PC-9 (cell line): ENCODE results near the gene GTF2H2C. TPM values are rescaled to one million over a fixed set of nuclear protein-coding genes. Genes with fewer than 3 reads are reported as not detected.

Source experiments
- BruUV-seq: library from RNA; stranded (reverse); fragments of 400-500 nt; replicated peaks from 2 replicates; lab custom pipeline; 2021; lab: Mats Ljungman, UMichigan
- CTCF ChIA-PET: fragments of 300-600 bp; sonication (Branson Sonifier 250); formaldehyde crosslinking; loops from one replicate; lab custom pipeline; 2022; ENCODE audit warnings: antibody characterized with exemption; lab: Charles Lee
- POLR2A ChIA-PET: fragments of 300-600 bp; sonication (Branson Sonifier 250); formaldehyde crosslinking; loops from one replicate; lab custom pipeline; 2022; ENCODE audit warnings: antibody characterized with exemption; ENCODE audit not compliant: unreplicated experiment; lab: Charles Lee
- DNase-seq, 2 experiments: peaks; one replicate each; pipeline versions ENCODE4 v3.0.0 to v3.0.0-alpha.2; 2015 to 2022; ENCODE audit warnings: mixed read lengths in 1 of 2
- H2AFZ ChIP-seq: fragments of 200-600 bp; sonication (generic); 2 replicates; pipeline ENCODE4 v1.8.1; 2017; ENCODE audit warnings: antibody characterized with exemption
- H3F3A ChIP-seq: fragments of 200-600 bp; sonication (generic); 2 replicates; pipeline ENCODE4 v1.8.1; 2017; ENCODE audit warnings: antibody characterized with exemption, mild to moderate bottlenecking, low read depth; ENCODE audit not compliant: insufficient read depth
- H3K27ac ChIP-seq: fragments of 200-600 bp; sonication (generic); 2 replicates; pipeline ENCODE4 v1.6.1; 2016; ENCODE audit warnings: mixed run types
- H3K27me3 ChIP-seq: fragments of 200-600 bp; sonication (generic); 2 replicates; pipeline ENCODE4 v1.6.1; 2016; ENCODE audit warnings: low read depth, mixed run types; ENCODE audit not compliant: insufficient read depth
- H3K36me3 ChIP-seq: fragments of 200-600 bp; sonication (generic); 2 replicates; pipeline ENCODE4 v1.6.1; 2016; ENCODE audit warnings: low read depth, mixed run types
- H3K4me1 ChIP-seq: fragments of 200-600 bp; sonication (generic); replicated peaks from 2 replicates; pipeline ENCODE4 v1.6.1; 2016; ENCODE audit warnings: mixed run types; ENCODE audit not compliant: insufficient read depth
- H3K4me2 ChIP-seq: fragments of 200-600 bp; sonication (generic); 2 replicates; pipeline ENCODE4 v1.6.1; 2017; ENCODE audit warnings: mixed run types
- H3K4me3 ChIP-seq: fragments of 200-600 bp; sonication (generic); 2 replicates; pipeline ENCODE4 v1.6.1; 2016; ENCODE audit warnings: mixed run types
- H3K79me2 ChIP-seq: fragments of 200-600 bp; sonication (generic); 2 replicates; pipeline ENCODE4 v1.6.1; 2017; ENCODE audit warnings: low read depth, mixed run types
- H3K9me2 ChIP-seq: fragments of 200-600 bp; sonication (generic); 2 replicates; pipeline ENCODE4 v1.8.1; 2017; ENCODE audit warnings: mild to moderate bottlenecking; ENCODE audit not compliant: insufficient read depth
- H3K9me3 ChIP-seq: fragments of 200-600 bp; sonication (generic); 2 replicates; pipeline ENCODE4 v1.8.1; 2016; ENCODE audit warnings: low read depth; ENCODE audit not compliant: insufficient read depth
- H4K20me1 ChIP-seq: fragments of 200-600 bp; sonication (generic); 2 replicates; pipeline ENCODE4 v1.8.1; 2017; ENCODE audit not compliant: insufficient read depth
- CTCF ChIP-seq: fragments of 200-600 bp; sonication (generic); conservative IDR thresholded peaks from 2 replicates; pipeline ENCODE4 v1.6.1; 2017; ENCODE audit warnings: mixed run types, antibody characterized with exemption, mild to moderate bottlenecking, moderate library complexity
- EZH2 ChIP-seq: fragments of 200-600 bp; sonication (generic); IDR thresholded peaks from 2 replicates; pipeline ENCODE4 v1.8.0; 2017; ENCODE audit warnings: antibody characterized with exemption, low read depth
- intact Hi-C: fragments of 100-400 bp; cut with micrococcal nuclease; formaldehyde crosslinking; loops from one replicate; pipeline ENCODE4 v1.10.0; 2022; ENCODE audit not compliant: unreplicated experiment
- total RNA-seq: library from RNA; stranded (reverse); gene quantifications from 2 replicates; pipeline ENCODE4 v1.2.3, GENCODE V29; 2021

GTF2H2C gene
- total RNA-seq, 1 experiment from 2014 or later, result 24.7 TPM

DNA sequence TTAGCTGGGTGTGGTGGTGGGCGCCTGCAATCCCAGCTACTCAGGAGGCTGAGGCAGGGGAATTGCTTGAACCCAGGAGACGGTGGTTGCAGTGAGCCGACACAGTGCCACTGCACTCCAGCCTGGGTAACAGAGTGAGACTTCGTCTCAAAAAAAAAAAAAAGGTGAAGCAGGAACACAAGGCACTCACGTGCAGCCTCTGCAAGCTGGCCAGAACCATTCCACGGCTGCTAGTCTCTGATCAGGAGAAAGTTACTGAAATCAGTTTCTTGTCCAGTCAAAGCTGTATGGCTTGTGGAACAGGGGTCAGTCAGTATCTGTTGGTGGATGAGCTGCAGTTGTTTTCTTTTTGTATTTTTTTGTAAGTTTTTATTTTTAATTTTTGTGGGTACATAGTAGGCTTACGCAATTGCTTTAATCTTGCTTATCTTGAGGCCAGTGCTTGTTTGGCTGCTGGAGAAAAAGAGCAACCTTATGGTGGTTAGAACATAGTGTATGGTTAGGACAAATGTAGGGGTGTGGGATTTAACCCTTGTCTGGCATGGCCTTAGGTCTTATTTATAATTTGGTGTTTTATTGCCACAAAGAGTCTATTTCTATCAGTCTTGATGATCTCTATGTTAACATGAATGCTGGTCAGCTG, 32.7 kb upstream of the GTF2H2C start:
- no peaks in the 10 kb centered on the region for H3K9me3 ChIP-seq
- TF ChIP-seq EZH2, result no peak
- peaks cover 67% of the 10 kb centered on the region for H3K4me1 ChIP-seq
- intact Hi-C loops, result no loop called here
- H2AFZ ChIP-seq, result no peak overlapping the region
- BruUV-seq, result no TSS peak
- no peaks in the 10 kb centered on the region; the same call in 1 of the 2 replicates for H4K20me1 ChIP-seq
- no peaks in the 10 kb centered on the region; the same call in 1 of the 2 replicates for H3K9me2 ChIP-seq
- CTCF ChIA-PET, result no interaction called here
- DNase-seq, result no peak
- H3F3A ChIP-seq, result peaks cover 31% of the 10 kb centered on the region
- H3K79me2 ChIP-seq, result peaks cover 93% of the 10 kb centered on the region
- peak overlapping the region; percentile 16; the same call in 1 of the 2 replicates for H3K4me3 ChIP-seq
- peak overlapping the region; percentile 78 for H3K27ac ChIP-seq
- POLR2A ChIA-PET, result interaction anchor here (0.6 to 2.1 kb wide), 4 partner anchors 10 to 255 kb away, joined by 4 to 15 read pairs (median 9); partner anchors contain the start of gene OCLN
- no peaks in the 10 kb centered on the region for H3K27me3 ChIP-seq
- peak overlapping the region; percentile 71 for H3K4me2 ChIP-seq
- peaks cover 24% of the 10 kb centered on the region; the same call in 1 of the 2 replicates for H3K36me3 ChIP-seq

GRCh38 chr5:69528035-69528434, 32.0 kb upstream of the GTF2H2C start:
- BruUV-seq, result no TSS peak
- Histone ChIP-seq H3F3A (peaks cover 29% of the 10 kb centered on the region), H3K36me3 (peaks cover 24% of the 10 kb centered on the region; the same call in 1 of the 2 replicates), H3K79me2 (peaks cover 86% of the 10 kb centered on the region), H3K27ac (peak overlapping the region; percentile 78), H3K4me2 (peak overlapping the region; percentile 71), H3K4me1 (peaks cover 63% of the 10 kb centered on the region), H3K9me3 (no peaks in the 10 kb centered on the region), H3K4me3 (peak overlapping the region; percentile 16; the same call in 1 of the 2 replicates), H4K20me1 (no peaks in the 10 kb centered on the region; the same call in 1 of the 2 replicates), H3K27me3 (no peaks in the 10 kb centered on the region), H2AFZ (no peak overlapping the region), H3K9me2 (no peaks in the 10 kb centered on the region; the same call in 1 of the 2 replicates)
- TF ChIP-seq EZH2, result no peak
- TF ChIP-seq CTCF, result no peak
- intact Hi-C loops, result loop anchor here (1.0 kb wide), 1 partner anchor 35 kb away; no protein-coding TSS in a partner anchor
- ChIA-PET CTCF (no interaction called here), POLR2A (interaction anchor here (0.5 to 2.1 kb wide), 5 partner anchors 26 to 256 kb away, joined by 3 to 14 read pairs (median 4); partner anchors contain the start of gene OCLN)
- DNase-seq, result peak; percentile 42 to 91

GRCh38 chr5:69528609-69529008, 31.4 kb upstream of the GTF2H2C start:
- Histone ChIP-seq H3K27me3 (no peaks in the 10 kb centered on the region), H4K20me1 (no peaks in the 10 kb centered on the region; the same call in 1 of the 2 replicates), H3K9me3 (no peaks in the 10 kb centered on the region), H3K4me1 (peaks cover 63% of the 10 kb centered on the region), H2AFZ (no peak overlapping the region), H3K9me2 (no peaks in the 10 kb centered on the region; the same call in 1 of the 2 replicates), H3K36me3 (peaks cover 24% of the 10 kb centered on the region; the same call in 1 of the 2 replicates), H3K79me2 (peaks cover 86% of the 10 kb centered on the region), H3F3A (peaks cover 29% of the 10 kb centered on the region), H3K27ac (peak overlapping the region; percentile 78), H3K4me3 (no peak overlapping the region), H3K4me2 (peak overlapping the region; percentile 71)
- intact Hi-C loops, result loop anchor here (1.0 kb wide), 1 partner anchor 35 kb away; no protein-coding TSS in a partner anchor
- no peak for TF ChIP-seq EZH2
- TF ChIP-seq CTCF, result no peak
- DNase-seq, result no peak
- ChIA-PET CTCF (no interaction called here), POLR2A (interaction anchor here (0.5 to 2.1 kb wide), 3 partner anchors 28 to 36 kb away, joined by 3 to 14 read pairs (median 3); partner anchors contain the start of gene OCLN)
- BruUV-seq, result no TSS peak
